HG02571 (cell line): ENCODE results near the gene STH.
"Not testable (repeated sequence)": the region's sequence is repeated elsewhere in the genome, so short reads cannot be mapped to it uniquely, and the experiment has no call there.

ENCODE experiments used
- ATAC-seq: cut with Tn5 transposase; IDR thresholded peaks from one replicate; pipeline ENCODE4 v1.9.1; 2021; ENCODE audit warnings: mild to moderate bottlenecking, moderate library complexity; ENCODE audit not compliant: unreplicated experiment

The STH gene

GRCh38 chr17:46002311-46002972, 3.4 kb downstream of the STH start:
- no peak for ATAC-seq

DNA sequence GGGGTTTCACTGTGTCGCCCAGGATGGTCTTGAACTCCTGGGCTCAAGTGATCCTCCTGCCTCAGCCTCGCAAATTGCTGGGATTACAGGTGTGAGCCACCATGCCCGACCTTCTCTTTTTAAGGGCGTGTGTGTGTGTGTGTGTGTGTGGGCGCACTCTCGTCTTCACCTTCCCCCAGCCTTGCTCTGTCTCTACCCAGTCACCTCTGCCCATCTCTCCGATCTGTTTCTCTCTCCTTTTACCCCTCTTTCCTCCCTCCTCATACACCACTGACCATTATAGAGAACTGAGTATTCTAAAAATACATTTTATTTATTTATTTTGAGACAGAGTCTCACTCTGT, 3.9 kb downstream of the STH start:
- ATAC-seq: no peak

GRCh38 chr17:46003907-46004748, 5.1 kb downstream of the STH start:
- no peak for ATAC-seq

DNA sequence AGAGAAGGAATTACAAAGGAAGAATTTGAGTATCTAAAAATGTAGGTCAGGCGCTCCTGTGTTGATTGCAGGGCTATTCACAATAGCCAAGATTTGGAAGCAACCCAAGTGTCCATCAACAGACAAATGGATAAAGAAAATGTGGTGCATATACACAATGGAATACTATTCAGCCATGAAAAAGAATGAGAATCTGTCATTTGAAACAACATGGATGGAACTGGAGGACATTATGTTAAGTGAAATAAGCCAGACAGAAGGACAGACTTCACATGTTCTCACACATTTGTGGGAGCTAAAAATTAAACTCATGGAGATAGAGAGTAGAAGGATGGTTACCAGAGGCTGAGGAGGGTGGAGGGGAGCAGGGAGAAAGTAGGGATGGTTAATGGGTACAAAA, 7.0 kb downstream of the STH start:
- ATAC-seq: not testable (repeated sequence)

GRCh38 chr17:46007461-46007965, 8.5 kb downstream of the STH start:
- ATAC-seq: no peak

DNA sequence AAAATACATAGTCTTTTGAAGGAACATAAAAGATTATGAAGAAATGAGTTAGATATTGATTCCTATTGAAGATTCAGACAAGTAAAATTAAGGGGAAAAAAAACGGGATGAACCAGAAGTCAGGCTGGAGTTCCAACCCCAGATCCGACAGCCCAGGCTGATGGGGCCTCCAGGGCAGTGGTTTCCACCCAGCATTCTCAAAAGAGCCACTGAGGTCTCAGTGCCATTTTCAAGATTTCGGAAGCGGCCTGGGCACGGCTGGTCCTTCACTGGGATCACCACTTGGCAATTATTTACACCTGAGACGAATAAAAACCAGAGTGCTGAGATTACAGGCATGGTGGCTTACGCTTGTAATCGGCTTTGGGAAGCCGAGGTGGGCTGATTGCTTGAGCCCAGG, 9.5 kb downstream of the STH start:
- no peak for ATAC-seq

DNA sequence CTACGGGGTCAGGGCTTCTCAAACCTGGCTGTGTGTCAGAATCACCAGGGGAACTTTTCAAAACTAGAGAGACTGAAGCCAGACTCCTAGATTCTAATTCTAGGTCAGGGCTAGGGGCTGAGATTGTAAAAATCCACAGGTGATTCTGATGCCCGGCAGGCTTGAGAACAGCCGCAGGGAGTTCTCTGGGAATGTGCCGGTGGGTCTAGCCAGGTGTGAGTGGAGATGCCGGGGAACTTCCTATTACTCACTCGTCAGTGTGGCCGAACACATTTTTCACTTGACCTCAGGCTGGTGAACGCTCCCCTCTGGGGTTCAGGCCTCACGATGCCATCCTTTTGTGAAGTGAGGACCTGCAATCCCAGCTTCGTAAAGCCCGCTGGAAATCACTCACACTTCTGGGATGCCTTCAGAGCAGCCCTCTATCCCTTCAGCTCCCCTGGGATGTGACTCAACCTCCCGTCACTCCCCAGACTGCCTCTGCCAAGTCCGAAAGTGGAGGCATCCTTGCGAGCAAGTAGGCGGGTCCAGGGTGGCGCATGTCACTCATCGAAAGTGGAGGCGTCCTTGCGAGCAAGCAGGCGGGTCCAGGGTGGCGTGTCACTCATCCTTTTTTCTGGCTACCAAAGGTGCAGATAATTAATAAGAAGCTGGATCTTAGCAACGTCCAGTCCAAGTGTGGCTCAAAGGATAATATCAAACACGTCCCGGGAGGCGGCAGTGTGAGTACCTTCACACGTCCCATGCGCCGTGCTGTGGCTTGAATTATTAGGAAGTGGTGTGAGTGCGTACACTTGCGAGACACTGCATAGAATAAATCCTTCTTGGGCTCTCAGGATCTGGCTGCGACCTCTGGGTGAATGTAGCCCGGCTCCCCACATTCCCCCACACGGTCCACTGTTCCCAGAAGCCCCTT, 10.9 kb downstream of the STH start:
- no peak for ATAC-seq

DNA sequence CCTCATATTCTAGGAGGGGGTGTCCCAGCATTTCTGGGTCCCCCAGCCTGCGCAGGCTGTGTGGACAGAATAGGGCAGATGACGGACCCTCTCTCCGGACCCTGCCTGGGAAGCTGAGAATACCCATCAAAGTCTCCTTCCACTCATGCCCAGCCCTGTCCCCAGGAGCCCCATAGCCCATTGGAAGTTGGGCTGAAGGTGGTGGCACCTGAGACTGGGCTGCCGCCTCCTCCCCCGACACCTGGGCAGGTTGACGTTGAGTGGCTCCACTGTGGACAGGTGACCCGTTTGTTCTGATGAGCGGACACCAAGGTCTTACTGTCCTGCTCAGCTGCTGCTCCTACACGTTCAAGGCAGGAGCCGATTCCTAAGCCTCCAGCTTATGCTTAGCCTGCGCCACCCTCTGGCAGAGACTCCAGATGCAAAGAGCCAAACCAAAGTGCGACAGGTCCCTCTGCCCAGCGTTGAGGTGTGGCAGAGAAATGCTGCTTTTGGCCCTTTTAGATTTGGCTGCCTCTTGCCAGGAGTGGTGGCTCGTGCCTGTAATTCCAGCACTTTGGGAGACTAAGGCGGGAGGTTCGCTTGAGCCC, 11.6 kb downstream of the STH start:
- no peak for ATAC-seq

- ATAC-seq: no peak
Observed at GRCh38 chr17:46011711-46012505, 12.9 kb downstream of the STH start.

DNA sequence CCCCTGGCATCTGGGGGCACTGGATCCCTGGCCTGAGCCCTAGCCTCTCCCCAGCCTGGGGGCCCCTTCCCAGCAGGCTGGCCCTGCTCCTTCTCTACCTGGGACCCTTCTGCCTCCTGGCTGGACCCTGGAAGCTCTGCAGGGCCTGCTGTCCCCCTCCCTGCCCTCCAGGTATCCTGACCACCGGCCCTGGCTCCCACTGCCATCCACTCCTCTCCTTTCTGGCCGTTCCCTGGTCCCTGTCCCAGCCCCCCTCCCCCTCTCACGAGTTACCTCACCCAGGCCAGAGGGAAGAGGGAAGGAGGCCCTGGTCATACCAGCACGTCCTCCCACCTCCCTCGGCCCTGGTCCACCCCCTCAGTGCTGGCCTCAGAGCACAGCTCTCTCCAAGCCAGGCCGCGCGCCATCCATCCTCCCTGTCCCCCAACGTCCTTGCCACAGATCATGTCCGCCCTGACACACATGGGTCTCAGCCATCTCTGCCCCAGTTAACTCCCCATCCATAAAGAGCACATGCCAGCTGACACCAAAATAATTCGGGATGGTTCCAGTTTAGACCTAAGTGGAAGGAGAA, 13.5 kb downstream of the STH start:
- ATAC-seq: no peak

- no peak for ATAC-seq
Observed at GRCh38 chr17:46013127-46013501, 14.1 kb downstream of the STH start.

DNA sequence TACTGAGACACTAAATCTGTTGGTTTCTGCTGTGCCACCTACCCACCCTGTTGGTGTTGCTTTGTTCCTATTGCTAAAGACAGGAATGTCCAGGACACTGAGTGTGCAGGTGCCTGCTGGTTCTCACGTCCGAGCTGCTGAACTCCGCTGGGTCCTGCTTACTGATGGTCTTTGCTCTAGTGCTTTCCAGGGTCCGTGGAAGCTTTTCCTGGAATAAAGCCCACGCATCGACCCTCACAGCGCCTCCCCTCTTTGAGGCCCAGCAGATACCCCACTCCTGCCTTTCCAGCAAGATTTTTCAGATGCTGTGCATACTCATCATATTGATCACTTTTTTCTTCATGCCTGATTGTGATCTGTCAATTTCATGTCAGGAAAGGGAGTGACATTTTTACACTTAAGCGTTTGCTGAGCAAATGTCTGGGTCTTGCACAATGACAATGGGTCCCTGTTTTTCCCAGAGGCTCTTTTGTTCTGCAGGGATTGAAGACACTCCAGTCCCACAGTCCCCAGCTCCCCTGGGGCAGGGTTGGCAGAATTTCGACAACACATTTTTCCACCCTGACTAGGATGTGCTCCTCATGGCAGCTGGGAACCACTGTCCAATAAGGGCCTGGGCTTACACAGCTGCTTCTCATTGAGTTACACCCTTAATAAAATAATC, 14.6 kb downstream of the STH start:
- ATAC-seq: no peak

- not testable (repeated sequence) for ATAC-seq
Observed at GRCh38 chr17:46019408-46019925, 20.4 kb downstream of the STH start.

DNA sequence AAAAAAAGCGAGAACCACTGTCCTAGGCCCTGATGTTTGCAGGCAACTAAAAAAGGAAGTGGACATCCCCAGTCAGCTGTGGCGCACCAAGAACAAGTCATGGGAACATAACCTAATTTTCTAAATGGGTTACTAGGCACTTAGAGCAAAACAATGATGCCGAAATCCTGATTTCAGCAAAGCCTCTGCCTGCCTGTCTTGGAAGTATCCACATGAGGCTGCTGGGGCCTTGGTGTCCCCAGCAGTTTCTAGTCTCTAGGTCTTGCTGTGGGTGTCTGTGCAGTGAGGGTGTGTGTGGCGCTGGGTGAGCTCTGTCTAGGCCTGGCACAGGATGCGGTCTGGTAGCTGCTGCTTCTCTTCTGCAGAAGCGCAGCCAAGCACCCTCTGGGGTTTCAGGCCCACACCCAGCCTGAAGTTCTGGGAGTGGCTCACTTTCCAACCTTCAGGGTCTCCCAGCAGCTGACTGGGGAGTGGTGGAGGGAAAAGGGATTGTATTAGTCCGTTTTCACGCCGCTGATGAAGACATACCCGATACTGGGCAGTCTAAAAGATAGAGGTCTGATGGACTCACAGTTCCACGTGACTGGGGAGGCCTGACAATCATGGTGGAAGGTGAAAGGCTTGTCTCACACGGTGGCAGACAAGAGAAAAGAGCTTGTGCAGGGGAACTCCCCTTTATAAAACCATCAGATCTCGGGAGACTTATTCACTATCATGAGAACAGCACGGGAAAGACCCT, 21.1 kb downstream of the STH start:
- ATAC-seq: no peak

DNA sequence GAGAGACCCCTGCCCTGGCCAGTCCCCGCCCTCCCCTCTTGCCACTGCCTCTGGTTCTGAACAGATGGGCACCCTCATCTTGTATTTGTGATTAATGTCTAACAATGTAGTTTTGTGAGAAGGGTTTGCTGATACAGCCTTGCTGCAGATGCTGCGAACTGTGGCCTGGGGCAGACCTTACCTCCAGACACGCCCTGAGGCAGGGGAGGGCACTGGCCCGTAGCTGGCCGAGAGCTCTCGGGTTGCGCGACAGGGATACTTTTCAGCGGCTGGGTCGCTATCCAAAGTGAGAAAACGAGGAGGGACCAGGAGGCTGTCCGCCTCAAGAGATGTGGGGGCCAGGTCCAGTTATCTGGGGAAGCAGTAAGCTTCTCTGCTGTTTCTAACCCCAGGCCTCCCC, 21.9 kb downstream of the STH start:
- no peak for ATAC-seq

GRCh38 chr17:46023366-46023765, 24.3 kb downstream of the STH start:
- not testable (repeated sequence) for ATAC-seq

DNA sequence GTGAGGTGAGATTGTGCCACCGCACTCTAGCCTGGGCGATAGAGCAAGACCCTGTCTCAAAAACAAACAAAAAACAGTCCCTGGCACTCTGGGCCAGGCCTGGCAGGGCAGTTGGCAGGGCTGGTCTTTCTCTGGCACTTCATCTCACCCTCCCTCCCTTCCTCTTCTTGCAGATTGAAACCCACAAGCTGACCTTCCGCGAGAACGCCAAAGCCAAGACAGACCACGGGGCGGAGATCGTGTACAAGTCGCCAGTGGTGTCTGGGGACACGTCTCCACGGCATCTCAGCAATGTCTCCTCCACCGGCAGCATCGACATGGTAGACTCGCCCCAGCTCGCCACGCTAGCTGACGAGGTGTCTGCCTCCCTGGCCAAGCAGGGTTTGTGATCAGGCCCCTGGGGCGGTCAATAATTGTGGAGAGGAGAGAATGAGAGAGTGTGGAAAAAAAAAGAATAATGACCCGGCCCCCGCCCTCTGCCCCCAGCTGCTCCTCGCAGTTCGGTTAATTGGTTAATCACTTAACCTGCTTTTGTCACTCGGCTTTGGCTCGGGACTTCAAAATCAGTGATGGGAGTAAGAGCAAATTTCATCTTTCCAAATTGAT, 24.8 kb downstream of the STH start:
- ATAC-seq: no peak

DNA sequence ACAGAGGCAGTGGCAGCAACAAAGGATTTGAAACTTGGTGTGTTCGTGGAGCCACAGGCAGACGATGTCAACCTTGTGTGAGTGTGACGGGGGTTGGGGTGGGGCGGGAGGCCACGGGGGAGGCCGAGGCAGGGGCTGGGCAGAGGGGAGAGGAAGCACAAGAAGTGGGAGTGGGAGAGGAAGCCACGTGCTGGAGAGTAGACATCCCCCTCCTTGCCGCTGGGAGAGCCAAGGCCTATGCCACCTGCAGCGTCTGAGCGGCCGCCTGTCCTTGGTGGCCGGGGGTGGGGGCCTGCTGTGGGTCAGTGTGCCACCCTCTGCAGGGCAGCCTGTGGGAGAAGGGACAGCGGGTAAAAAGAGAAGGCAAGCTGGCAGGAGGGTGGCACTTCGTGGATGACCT, 25.5 kb downstream of the STH start:
- no peak for ATAC-seq
